GF-D8 (cell line): ENCODE measurements around the gene DEPDC1.
"Not testable (repeated sequence)": the region's sequence is repeated elsewhere in the genome, so short reads cannot be mapped to it uniquely, and the experiment has no call there.

Experiments
- DNase-seq: peaks from one replicate; lab custom pipeline; 2025; lab: John Stamatoyannopoulos, UW

DEPDC1 gene

GRCh38 chr1:68496680-68497357 is at the start of gene DEPDC1:
Gene DEPDC1 (minus strand): TSS chr1:68497082. CDS start chr1:68496999, 83 bp downstream.
- peak; percentile 56 for DNase-seq

GRCh38 chr1:68544651-68545050 is 47.8 kb upstream of the DEPDC1 start:
- no peak for DNase-seq

- DNase-seq, result no peak
These were observed 45.7 kb upstream of the DEPDC1 start for GRCh38 chr1:68542586-68542985.

- DNase-seq, result no peak
These were observed 42.1 kb upstream of the DEPDC1 start for GRCh38 chr1:68538941-68539340.

- no peak for DNase-seq
These were observed 31.4 kb upstream of the DEPDC1 start for GRCh38 chr1:68528243-68528642.

GRCh38 chr1:68525781-68526180 is 28.9 kb upstream of the DEPDC1 start:
- no peak for DNase-seq

GRCh38 chr1:68521286-68521685 is 24.4 kb upstream of the DEPDC1 start:
- no peak for DNase-seq

- no peak for DNase-seq
These were observed 19.2 kb upstream of the DEPDC1 start for GRCh38 chr1:68516066-68516465.

GRCh38 chr1:68511254-68511653 is 14.4 kb upstream of the DEPDC1 start:
- no peak for DNase-seq

GRCh38 chr1:68506386-68506785 is 9.5 kb upstream of the DEPDC1 start:
- DNase-seq, result no peak

- no peak for DNase-seq
These were observed 6.2 kb upstream of the DEPDC1 start for GRCh38 chr1:68503085-68503484.

GRCh38 chr1:68497358-68497698 is 446 bp upstream of the DEPDC1 start:
- no peak for DNase-seq

- no peak for DNase-seq
These were observed 758 bp downstream of the DEPDC1 start for GRCh38 chr1:68495968-68496679.

GRCh38 chr1:68495532-68495931 is 1.4 kb downstream of the DEPDC1 start:
- no peak for DNase-seq

GRCh38 chr1:68493193-68493592 is 3.7 kb downstream of the DEPDC1 start:
- DNase-seq, result no peak

GRCh38 chr1:68492255-68492654 is 4.6 kb downstream of the DEPDC1 start:
- DNase-seq, result not testable (repeated sequence)

- DNase-seq, result no peak
These were observed 6.7 kb downstream of the DEPDC1 start for GRCh38 chr1:68490046-68490651.

GRCh38 chr1:68485431-68486022 is 11.4 kb downstream of the DEPDC1 start:
- no peak for DNase-seq

- no peak for DNase-seq
These were observed 12.3 kb downstream of the DEPDC1 start for GRCh38 chr1:68484618-68485017.

GRCh38 chr1:68481041-68481440 is 15.8 kb downstream of the DEPDC1 start:
- DNase-seq, result no peak

- no peak for DNase-seq
These were observed 17.4 kb downstream of the DEPDC1 start for GRCh38 chr1:68479501-68479900.

GRCh38 chr1:68478662-68479061 is 18.2 kb downstream of the DEPDC1 start:
- DNase-seq, result no peak

- not testable (repeated sequence) for DNase-seq
These were observed 20.3 kb downstream of the DEPDC1 start for GRCh38 chr1:68476626-68477025.
